AG04450 (cell line): Measurements from ENCODE around the gene SPEF1. TPM values are rescaled to one million over a fixed set of nuclear protein-coding genes. Genes with fewer than 3 reads are reported as not detected.
A peak's percentile ranks its signal among the peaks of the same experiment; 100 is the strongest.
"Not testable (repeated sequence)": the region's sequence is repeated elsewhere in the genome, so short reads cannot be mapped to it uniquely, and the experiment has no call there.

Experiments
- CTCF ChIA-PET: fragments of 300-600, 350-600 bp; formaldehyde crosslinking; extraction: SDS; loops from one replicate; lab custom pipeline; 2022; ENCODE audit warnings: antibody characterized with exemption, inconsistent platforms; lab: Charles Lee
- POLR2A ChIA-PET: fragments of 350-600 bp; formaldehyde crosslinking; extraction: SDS; loops from one replicate; lab custom pipeline; 2021; ENCODE audit warnings: antibody characterized with exemption, inconsistent platforms; lab: Yijun Ruan, JAX
- DNase-seq: peaks from one replicate; pipeline ENCODE4 v3.0.0-alpha.2; 2011; ENCODE audit warnings: low read depth, low spot score
- H3K27ac ChIP-seq: one replicate; pipeline ENCODE4 v1.5.1; 2012; ENCODE audit warnings: low read depth, low read length, control low read depth
- H3K27me3 ChIP-seq: one replicate; pipeline ENCODE4 v1.6.0; 2012; ENCODE audit warnings: low read length; ENCODE audit not compliant: control insufficient read depth, insufficient read depth
- H3K4me3 ChIP-seq: 2 replicates; pipeline ENCODE4 v1.5.1; 2011; ENCODE audit warnings: mild to moderate bottlenecking, low read depth, low read length, control low read depth
- H3K9me3 ChIP-seq: 2 replicates; pipeline ENCODE4 v1.5.1; 2012; ENCODE audit warnings: low read length; ENCODE audit not compliant: control insufficient read depth, insufficient read depth
- CTCF ChIP-seq: IDR thresholded peaks from 2 replicates; pipeline ENCODE4 v1.5.1; 2011; ENCODE audit warnings: low read depth, low read length, control low read depth, inconsistent platforms
- polyA minus RNA-seq: library from RNA; depleted of rRNA, polyadenylated mRNA; stranded (reverse); fragments of >200 nt; gene quantifications from 2 replicates; pipeline ENCODE4 v1.2.3, GENCODE V29; 2011; rRNA and poly(A)+ RNA removed
- polyA plus RNA-seq: library from polyadenylated mRNA; depleted of rRNA; stranded (reverse); fragments of >200 nt; gene quantifications from 2 replicates; pipeline ENCODE4 v1.2.3, GENCODE V29; 2011; rRNA removed

The SPEF1 gene
- polyA plus RNA-seq: 0.12 TPM in 2 replicates
- not detected in 2 replicates for polyA minus RNA-seq

- Histone ChIP-seq H3K27ac (peak within 1 kb of the TSS; percentile 11), H3K4me3 (peak within 1 kb of the TSS; percentile 56), H3K27me3 (peaks cover 7% of the 10 kb centered on the region), H3K9me3 (peaks cover 4% of the 10 kb centered on the region; the same call in 1 of the 2 replicates)
- ChIA-PET POLR2A (interaction anchor here (1.3 kb wide), 1 partner anchor 13 kb away, joined by 7 read pairs; no protein-coding TSS in a partner anchor), CTCF (interaction anchor here (0.6 to 1.7 kb wide), 11 partner anchors 12 to 106 kb away, joined by 3 to 14 read pairs (median 4); partner anchors contain the start of gene ADISSP)
- peak; percentile 50 for TF ChIP-seq CTCF
- peak; percentile 71 for DNase-seq
Measured at GRCh38 chr20:3781153-3781910, at the start of gene SPEF1. Gene SPEF1 (minus strand): TSS chr20:3781448. CDS start chr20:3781287, 161 bp downstream.

GRCh38 chr20:3829891-3830290 lies 48.6 kb upstream of the SPEF1 start:
- H3K4me3 ChIP-seq, H3K27ac ChIP-seq, DNase-seq, H3K9me3 ChIP-seq, H3K27me3 ChIP-seq, POLR2A ChIA-PET: not testable (repeated sequence)
- CTCF ChIA-PET: interaction anchor here (1.3 kb wide), 1 partner anchor 11 kb away, joined by 7 read pairs; no protein-coding TSS in a partner anchor

DNA sequence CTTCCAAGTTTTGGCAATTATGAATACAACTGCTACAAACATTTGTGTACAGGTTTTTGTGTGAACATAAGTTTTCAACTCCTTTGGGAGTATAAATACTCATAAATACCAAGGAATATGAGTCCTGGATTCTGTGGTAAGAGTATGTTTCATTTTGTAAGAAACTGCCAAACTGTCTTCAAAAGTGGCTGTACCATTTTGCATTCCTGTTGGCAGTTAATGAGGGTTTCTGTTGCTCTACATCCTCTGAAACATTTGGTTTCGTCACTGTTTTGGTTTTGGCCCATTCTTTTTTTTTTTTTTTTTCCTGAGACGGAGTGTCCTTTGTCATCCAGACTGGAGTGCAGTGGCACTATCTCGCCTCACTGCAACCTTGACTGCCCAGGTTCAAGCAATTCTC lies 47.5 kb upstream of the SPEF1 start:
- CTCF ChIA-PET: no interaction called here
- no peak for TF ChIP-seq CTCF
- no peak overlapping the region for H3K4me3 ChIP-seq
- POLR2A ChIA-PET: no interaction called here
- DNase-seq: no peak
- H3K27me3 ChIP-seq: no peaks in the 10 kb centered on the region
- H3K9me3 ChIP-seq: no peaks in the 10 kb centered on the region; the same call in 1 of the 2 replicates
- no peak overlapping the region for H3K27ac ChIP-seq

- Histone ChIP-seq H3K9me3 (no peaks in the 10 kb centered on the region; the same call in 1 of the 2 replicates), H3K27me3 (no peaks in the 10 kb centered on the region), H3K27ac (no peak overlapping the region), H3K4me3 (no peak overlapping the region)
- ChIA-PET CTCF (interaction anchor here (1.2 kb wide), 1 partner anchor 8 kb away, joined by 3 read pairs; no protein-coding TSS in a partner anchor), POLR2A (interaction anchor here (1.0 kb wide), 1 partner anchor 46 kb away, joined by 3 read pairs; no protein-coding TSS in a partner anchor)
- no peak for DNase-seq
- TF ChIP-seq CTCF: no peak
Measured at GRCh38 chr20:3826420-3826819, 45.2 kb upstream of the SPEF1 start.

DNA sequence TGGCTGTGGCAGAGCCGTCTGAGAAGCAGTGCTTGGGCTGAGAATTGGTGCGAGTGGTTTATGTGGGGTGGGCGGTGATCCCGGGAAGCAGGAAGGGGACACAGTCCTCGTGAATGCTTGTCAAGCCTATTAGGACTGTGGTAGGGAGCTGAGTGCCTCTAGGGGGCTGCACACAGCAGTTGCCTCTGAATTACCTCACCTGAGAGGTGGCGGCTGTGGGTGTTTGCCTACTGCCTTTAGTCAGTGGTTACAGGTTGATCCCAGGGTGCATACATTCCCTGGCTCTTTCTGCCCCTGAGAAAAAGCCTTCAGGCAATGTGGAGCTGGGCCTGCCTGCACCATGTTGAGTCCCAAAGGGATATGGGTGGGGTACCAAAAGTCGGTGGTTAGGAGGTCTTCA lies 44.3 kb upstream of the SPEF1 start:
- TF ChIP-seq CTCF: no peak
- CTCF ChIA-PET: no interaction called here
- Histone ChIP-seq H3K27me3 (no peaks in the 10 kb centered on the region), H3K27ac (no peak overlapping the region), H3K9me3 (no peaks in the 10 kb centered on the region; the same call in 1 of the 2 replicates), H3K4me3 (no peak overlapping the region)
- POLR2A ChIA-PET: interaction anchor here (1.0 kb wide), 1 partner anchor 45 kb away, joined by 3 read pairs; no protein-coding TSS in a partner anchor
- DNase-seq: no peak
